NB4 (cell line): ENCODE results near the gene ZNF469.

Source experiments
- DNase-seq: peaks from one replicate; pipeline ENCODE4 v3.0.0; 2010; ENCODE audit warnings: low read depth
- H3K4me3 ChIP-seq: one replicate; pipeline ENCODE4 v1.5.1; 2011; ENCODE audit warnings: mild to moderate bottlenecking, low read depth, low read length, moderate library complexity
- MYC ChIP-seq: IDR thresholded peaks from 2 replicates; pipeline ENCODE4 v1.6.1; 2011; ENCODE audit warnings: low read depth, low read length
- POLR2A ChIP-seq: IDR thresholded peaks from 2 replicates; pipeline ENCODE4 v1.6.1; 2011; ENCODE audit warnings: mild to moderate bottlenecking; ENCODE audit not compliant: insufficient read length; ENCODE audit errors: extremely low read depth
- TF ChIP-seq, protein P1 (sequence below): IDR thresholded peaks from one replicate; pipeline ENCODE4 v1.5.1; 2012; ENCODE audit warnings: low read depth, low read length
- TF ChIP-seq, protein P2 (sequence below): IDR thresholded peaks from 2 replicates; pipeline ENCODE4 v1.6.1; 2011; ENCODE audit warnings: low read depth, low read length

The ZNF469 gene

GRCh38 chr16:88385112-88385594 lies 2.4 kb downstream of the ZNF469 start:
- H3K4me3 ChIP-seq, result no peak overlapping the region
- no peak for DNase-seq
- TF ChIP-seq POLR2A, result no peak
- TF ChIP-seq, protein P1, sequence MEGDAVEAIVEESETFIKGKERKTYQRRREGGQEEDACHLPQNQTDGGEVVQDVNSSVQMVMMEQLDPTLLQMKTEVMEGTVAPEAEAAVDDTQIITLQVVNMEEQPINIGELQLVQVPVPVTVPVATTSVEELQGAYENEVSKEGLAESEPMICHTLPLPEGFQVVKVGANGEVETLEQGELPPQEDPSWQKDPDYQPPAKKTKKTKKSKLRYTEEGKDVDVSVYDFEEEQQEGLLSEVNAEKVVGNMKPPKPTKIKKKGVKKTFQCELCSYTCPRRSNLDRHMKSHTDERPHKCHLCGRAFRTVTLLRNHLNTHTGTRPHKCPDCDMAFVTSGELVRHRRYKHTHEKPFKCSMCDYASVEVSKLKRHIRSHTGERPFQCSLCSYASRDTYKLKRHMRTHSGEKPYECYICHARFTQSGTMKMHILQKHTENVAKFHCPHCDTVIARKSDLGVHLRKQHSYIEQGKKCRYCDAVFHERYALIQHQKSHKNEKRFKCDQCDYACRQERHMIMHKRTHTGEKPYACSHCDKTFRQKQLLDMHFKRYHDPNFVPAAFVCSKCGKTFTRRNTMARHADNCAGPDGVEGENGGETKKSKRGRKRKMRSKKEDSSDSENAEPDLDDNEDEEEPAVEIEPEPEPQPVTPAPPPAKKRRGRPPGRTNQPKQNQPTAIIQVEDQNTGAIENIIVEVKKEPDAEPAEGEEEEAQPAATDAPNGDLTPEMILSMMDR, result no peak
- TF ChIP-seq, protein P2, sequence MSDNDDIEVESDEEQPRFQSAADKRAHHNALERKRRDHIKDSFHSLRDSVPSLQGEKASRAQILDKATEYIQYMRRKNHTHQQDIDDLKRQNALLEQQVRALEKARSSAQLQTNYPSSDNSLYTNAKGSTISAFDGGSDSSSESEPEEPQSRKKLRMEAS, result no peak
- TF ChIP-seq MYC, result no peak

DNA sequence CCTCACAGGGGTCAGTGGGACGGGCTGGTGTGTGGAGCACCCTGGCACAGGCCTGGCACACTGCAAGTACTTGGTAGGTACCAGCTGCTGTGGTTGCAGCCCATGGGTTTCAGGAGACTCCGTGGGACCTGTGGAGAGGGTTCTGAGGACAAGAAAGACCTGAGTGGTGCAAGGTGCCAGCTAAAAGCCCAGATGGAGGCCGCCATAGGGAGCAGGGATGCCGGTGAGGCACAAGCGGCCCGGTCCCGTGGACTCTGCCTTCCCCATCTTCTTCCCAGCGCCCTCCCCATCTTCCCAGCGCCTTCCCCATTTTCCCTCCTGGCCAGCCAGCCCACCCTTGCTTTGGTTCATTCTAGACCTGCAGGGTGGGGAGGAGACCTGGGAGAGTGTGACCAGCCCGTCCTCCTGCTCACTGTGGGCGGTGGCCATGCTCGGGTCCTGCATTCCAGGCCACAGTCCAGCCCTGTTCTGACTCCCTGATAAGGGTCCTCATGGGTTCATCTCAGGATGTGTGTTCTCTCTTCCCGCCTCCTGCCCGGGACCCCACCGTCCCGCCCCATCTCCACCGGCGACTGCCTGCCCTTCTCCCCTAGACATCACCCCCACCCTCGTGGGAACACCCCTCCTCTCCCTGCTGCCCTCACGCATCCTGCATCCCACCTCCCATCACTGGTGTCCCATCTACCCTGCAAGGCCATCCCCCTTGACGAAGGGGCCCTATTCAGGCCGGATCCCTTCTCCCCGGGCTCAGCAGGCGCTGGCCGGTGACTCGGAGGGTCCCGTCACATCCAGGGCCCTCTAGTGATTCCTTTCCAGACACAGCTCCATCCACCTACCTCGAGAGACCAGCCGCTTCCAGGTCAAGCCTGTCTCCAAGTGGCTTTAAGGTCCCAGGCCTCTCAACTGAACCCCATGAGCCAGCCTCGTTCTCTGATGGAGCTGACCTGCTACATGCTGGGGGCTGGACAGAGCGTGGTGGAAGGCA lies 3.4 kb downstream of the ZNF469 start:
- TF ChIP-seq, protein P2, result no peak
- TF ChIP-seq, protein P1, result no peak
- TF ChIP-seq POLR2A (no peak), MYC (no peak)
- no peak overlapping the region for H3K4me3 ChIP-seq
- no peak for DNase-seq

DNA sequence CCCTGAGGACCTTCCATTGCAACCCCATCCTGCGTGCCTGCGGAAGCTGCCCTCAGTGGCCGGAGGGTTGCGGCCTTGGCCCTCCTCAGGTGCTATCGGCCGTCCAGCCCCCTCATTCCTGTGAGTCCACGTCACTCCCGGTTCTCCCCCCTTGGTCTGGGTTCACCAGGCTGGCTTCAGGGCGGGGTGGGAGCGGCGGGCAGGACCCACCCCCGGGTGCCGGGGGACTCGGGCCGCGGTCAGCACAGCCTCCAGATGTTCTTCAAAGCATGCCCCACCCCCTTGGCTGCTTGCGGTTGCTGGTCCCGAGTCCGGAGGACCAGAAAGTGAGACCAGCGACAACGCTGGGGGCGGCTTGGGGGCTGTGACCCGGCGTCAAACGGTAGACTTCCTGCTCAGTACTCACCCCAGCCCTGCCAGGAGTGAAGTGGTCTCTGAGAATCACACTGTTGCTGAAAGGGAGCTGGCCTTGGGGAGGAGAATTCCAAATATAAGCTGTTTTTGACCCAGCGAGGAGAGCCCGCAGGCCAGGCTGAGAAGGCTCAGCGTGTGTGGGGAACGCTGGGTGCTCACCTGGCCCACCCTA lies 4.5 kb downstream of the ZNF469 start:
- H3K4me3 ChIP-seq, result no peak overlapping the region
- DNase-seq, result no peak
- TF ChIP-seq, protein P1, result no peak
- TF ChIP-seq, protein P2, result no peak
- TF ChIP-seq MYC (no peak), POLR2A (no peak)

GRCh38 chr16:88387941-88388627 lies 5.3 kb downstream of the ZNF469 start:
- no peak overlapping the region for H3K4me3 ChIP-seq
- DNase-seq, result no peak
- TF ChIP-seq POLR2A (no peak), MYC (no peak)
- TF ChIP-seq, protein P2, result no peak
- TF ChIP-seq, protein P1, result no peak

DNA sequence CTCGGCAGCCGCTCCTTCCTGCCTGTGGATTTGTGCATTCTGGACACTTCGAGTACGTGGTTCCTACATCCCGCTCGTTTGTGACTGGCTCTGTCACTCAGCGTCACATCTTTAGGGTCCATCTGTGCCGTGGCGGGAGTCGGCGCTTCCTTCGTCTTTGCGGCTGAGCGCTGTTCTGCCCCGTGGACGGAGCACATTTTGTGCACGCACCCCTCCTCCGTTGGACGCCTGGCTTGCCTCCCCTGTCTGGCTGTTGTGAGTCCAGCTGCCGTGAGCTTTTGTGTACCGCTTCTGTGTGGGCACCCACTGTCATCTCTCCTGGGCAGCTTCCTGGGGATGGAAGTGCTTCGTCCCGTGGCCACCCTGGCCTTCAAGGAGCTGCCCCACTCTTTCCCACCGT lies 6.4 kb downstream of the ZNF469 start:
- no peak for DNase-seq
- H3K4me3 ChIP-seq, result no peak overlapping the region
- TF ChIP-seq POLR2A, result no peak
